Measurements from ENCODE around the gene SNAI1. TPM values are rescaled to one million over a fixed set of nuclear protein-coding genes. Genes with fewer than 3 reads are reported as not detected.

Gene SNAI1
- total RNA-seq, 1 experiment from 2014 or later = 8.8 TPM

DNA sequence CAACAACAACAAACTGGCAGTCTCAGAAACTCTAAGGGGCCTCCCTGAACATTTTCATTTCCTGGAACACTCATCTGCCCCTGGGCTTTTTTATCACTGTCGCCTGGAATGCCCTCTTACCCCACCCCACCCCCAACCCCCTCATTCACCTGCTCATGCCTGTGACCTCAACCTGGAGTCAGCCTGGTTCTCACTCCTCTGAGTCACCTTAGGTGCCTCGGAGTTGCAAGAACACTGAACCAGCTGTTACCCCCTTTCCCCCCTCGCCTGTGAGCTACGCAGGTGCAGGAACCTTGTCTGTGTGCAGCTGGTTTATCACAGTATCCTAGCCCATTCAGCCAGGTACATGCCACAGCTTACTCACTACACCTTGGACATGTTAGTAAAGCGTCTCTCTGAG, 12.8 kb upstream of the SNAI1 start:
- Histone ChIP-seq H3K4me1 (ENCODE audit: control insufficient read depth, insufficient read depth, low read length) (no peaks in the 10 kb centered on the region), H3K9me3 (ENCODE audit: control insufficient read depth, insufficient read depth, low read depth, low read length) (no peaks in the 10 kb centered on the region), H3K27me3 (ENCODE audit: control insufficient read depth, insufficient read depth, low read length) (no peaks in the 10 kb centered on the region), H3K4me3 (ENCODE audit: low read depth in 2 of 2, low read length in 2 of 2) (no peak overlapping the region), H3K36me3 (ENCODE audit: control insufficient read depth, insufficient read depth, low read length) (no peaks in the 10 kb centered on the region), H3K27ac (ENCODE audit: low read length) (no peak overlapping the region)
- ChIA-PET POLR2A (no interaction called here), CTCF (interaction anchor here (0.6 kb wide), 1 partner anchor 9 kb away, joined by 4 read pairs; no protein-coding TSS in a partner anchor)
- in situ Hi-C loops (cut with HindIII; ENCODE audit: low pct_unique_long_range_greater_than_20kb, low sequenced_read_pairs) (no loop called here), intact Hi-C loops (cut with micrococcal nuclease; ENCODE audit: unreplicated experiment) (no loop called here)
- no TSS peak for BruUV-seq (replicated peaks)
- DNase-seq (ENCODE audit: low read depth, low spot score) = no peak
- ATAC-seq = no peak
- no peak for TF ChIP-seq SIN3A (IDR thresholded peaks at IDR 0.05; ENCODE audit: borderline replicate concordance, insufficient read depth, low read depth, low read length)
- TF ChIP-seq POLR2AphosphoS5 (IDR thresholded peaks at IDR 0.05; ENCODE audit: low read depth, low read length) = no peak
- TF ChIP-seq, protein P1, sequence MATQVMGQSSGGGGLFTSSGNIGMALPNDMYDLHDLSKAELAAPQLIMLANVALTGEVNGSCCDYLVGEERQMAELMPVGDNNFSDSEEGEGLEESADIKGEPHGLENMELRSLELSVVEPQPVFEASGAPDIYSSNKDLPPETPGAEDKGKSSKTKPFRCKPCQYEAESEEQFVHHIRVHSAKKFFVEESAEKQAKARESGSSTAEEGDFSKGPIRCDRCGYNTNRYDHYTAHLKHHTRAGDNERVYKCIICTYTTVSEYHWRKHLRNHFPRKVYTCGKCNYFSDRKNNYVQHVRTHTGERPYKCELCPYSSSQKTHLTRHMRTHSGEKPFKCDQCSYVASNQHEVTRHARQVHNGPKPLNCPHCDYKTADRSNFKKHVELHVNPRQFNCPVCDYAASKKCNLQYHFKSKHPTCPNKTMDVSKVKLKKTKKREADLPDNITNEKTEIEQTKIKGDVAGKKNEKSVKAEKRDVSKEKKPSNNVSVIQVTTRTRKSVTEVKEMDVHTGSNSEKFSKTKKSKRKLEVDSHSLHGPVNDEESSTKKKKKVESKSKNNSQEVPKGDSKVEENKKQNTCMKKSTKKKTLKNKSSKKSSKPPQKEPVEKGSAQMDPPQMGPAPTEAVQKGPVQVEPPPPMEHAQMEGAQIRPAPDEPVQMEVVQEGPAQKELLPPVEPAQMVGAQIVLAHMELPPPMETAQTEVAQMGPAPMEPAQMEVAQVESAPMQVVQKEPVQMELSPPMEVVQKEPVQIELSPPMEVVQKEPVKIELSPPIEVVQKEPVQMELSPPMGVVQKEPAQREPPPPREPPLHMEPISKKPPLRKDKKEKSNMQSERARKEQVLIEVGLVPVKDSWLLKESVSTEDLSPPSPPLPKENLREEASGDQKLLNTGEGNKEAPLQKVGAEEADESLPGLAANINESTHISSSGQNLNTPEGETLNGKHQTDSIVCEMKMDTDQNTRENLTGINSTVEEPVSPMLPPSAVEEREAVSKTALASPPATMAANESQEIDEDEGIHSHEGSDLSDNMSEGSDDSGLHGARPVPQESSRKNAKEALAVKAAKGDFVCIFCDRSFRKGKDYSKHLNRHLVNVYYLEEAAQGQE (IDR thresholded peaks at IDR 0.05; ENCODE audit: insufficient read depth in 1 of 2, low read depth in 2 of 2, low read length in 1 of 2) = no peak
- no peak for TF ChIP-seq TCF7L2 (IDR thresholded peaks at IDR 0.05; ENCODE audit: low read depth, low read length)
- TF ChIP-seq, protein P2, sequence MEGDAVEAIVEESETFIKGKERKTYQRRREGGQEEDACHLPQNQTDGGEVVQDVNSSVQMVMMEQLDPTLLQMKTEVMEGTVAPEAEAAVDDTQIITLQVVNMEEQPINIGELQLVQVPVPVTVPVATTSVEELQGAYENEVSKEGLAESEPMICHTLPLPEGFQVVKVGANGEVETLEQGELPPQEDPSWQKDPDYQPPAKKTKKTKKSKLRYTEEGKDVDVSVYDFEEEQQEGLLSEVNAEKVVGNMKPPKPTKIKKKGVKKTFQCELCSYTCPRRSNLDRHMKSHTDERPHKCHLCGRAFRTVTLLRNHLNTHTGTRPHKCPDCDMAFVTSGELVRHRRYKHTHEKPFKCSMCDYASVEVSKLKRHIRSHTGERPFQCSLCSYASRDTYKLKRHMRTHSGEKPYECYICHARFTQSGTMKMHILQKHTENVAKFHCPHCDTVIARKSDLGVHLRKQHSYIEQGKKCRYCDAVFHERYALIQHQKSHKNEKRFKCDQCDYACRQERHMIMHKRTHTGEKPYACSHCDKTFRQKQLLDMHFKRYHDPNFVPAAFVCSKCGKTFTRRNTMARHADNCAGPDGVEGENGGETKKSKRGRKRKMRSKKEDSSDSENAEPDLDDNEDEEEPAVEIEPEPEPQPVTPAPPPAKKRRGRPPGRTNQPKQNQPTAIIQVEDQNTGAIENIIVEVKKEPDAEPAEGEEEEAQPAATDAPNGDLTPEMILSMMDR (IDR thresholded peaks at IDR 0.05) = no peak

DNA sequence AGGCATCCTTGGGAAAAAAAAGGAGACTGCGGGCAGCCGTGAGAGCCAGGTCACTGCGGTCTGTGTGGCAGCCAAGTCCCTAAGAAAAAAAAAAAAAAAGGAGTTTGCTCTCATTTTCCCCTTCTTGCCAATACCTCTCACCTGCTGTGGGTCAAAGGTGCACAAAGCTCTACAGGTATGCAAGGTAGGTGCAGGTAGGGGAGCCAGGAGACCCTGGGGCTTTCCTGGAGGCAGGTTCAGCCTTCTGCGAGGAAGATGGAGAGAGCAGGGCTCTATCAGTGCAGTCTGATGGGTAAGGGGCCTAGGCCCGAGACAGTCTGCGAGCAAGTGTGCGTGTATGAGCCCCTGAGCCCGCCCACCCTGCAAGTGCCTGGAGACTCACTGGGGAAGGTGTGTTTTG, 12.3 kb upstream of the SNAI1 start:
- no TSS peak for BruUV-seq (replicated peaks)

More for the DNA sequence above, 12.3 kb upstream of the SNAI1 start:
- Histone ChIP-seq H3K36me3 (ENCODE audit: control insufficient read depth, insufficient read depth, low read length) (no peaks in the 10 kb centered on the region), H3K9me3 (ENCODE audit: control insufficient read depth, insufficient read depth, low read depth, low read length) (no peaks in the 10 kb centered on the region), H3K4me1 (ENCODE audit: control insufficient read depth, insufficient read depth, low read length) (no peaks in the 10 kb centered on the region), H3K27me3 (ENCODE audit: control insufficient read depth, insufficient read depth, low read length) (no peaks in the 10 kb centered on the region), H3K4me3 (ENCODE audit: low read depth in 2 of 2, low read length in 2 of 2) (no peak overlapping the region), H3K27ac (ENCODE audit: low read length) (no peak overlapping the region)
- DNase-seq (ENCODE audit: low read depth, low spot score) (no peak), ATAC-seq (no peak)
- CTCF ChIA-PET = no interaction called here
- in situ Hi-C loops (cut with HindIII; ENCODE audit: low pct_unique_long_range_greater_than_20kb, low sequenced_read_pairs) (no loop called here), intact Hi-C loops (cut with micrococcal nuclease; ENCODE audit: unreplicated experiment) (no loop called here)
- TF ChIP-seq, protein P1 (IDR thresholded peaks at IDR 0.05; ENCODE audit: insufficient read depth in 1 of 2, low read depth in 2 of 2, low read length in 1 of 2) = no peak
- TF ChIP-seq POLR2AphosphoS5 (IDR thresholded peaks at IDR 0.05; ENCODE audit: low read depth, low read length) (no peak), TCF7L2 (IDR thresholded peaks at IDR 0.05; ENCODE audit: low read depth, low read length) (no peak), SIN3A (IDR thresholded peaks at IDR 0.05; ENCODE audit: borderline replicate concordance, insufficient read depth, low read depth, low read length) (no peak)
- TF ChIP-seq, protein P2 (IDR thresholded peaks at IDR 0.05) = no peak
- POLR2A ChIA-PET = no interaction called here

Data from Panc1 (cell line).